Kidney epithelial cell (primary cell): Measurements from ENCODE around the gene YWHAG. TPM values are rescaled to one million over a fixed set of nuclear protein-coding genes. Genes with fewer than 3 reads are reported as not detected.
A peak's percentile ranks its signal among the peaks of the same experiment; 100 is the strongest.
"Not testable (repeated sequence)": the region's sequence is repeated elsewhere in the genome, so short reads cannot be mapped to it uniquely, and the experiment has no call there.

ENCODE experiments used
- DNase-seq: peaks from one replicate; pipeline ENCODE4 v3.0.0-alpha.2; 2010; ENCODE audit warnings: low read depth
- H3K27me3 ChIP-seq: 2 replicates; pipeline ENCODE4 v1.6.0; 2011; ENCODE audit warnings: low read length; ENCODE audit not compliant: control insufficient read depth, insufficient read depth
- H3K36me3 ChIP-seq: 2 replicates; pipeline ENCODE4 v1.5.1; 2011; ENCODE audit warnings: low read length; ENCODE audit not compliant: control insufficient read depth, insufficient read depth
- H3K4me3 ChIP-seq: 2 replicates; pipeline ENCODE4 v1.5.1; 2011; ENCODE audit warnings: low read depth, mild to moderate bottlenecking, control low read depth, low read length
- total RNA-seq: library from RNA; depleted of rRNA; stranded (reverse); fragments of >200 nt; gene quantifications from 2 replicates; pipeline ENCODE4 v1.2.3, GENCODE V29; 2015
- TF ChIP-seq, protein P1 (sequence below): IDR thresholded peaks from 2 replicates; pipeline ENCODE4 v1.5.1; 2011; ENCODE audit warnings: mild to moderate bottlenecking, moderate library complexity, low read length, control low read depth, inconsistent platforms; ENCODE audit not compliant: insufficient read depth, poor library complexity, severe bottlenecking

YWHAG gene
- total RNA-seq, 1 donor from 2014 or later: 115 TPM

DNA sequence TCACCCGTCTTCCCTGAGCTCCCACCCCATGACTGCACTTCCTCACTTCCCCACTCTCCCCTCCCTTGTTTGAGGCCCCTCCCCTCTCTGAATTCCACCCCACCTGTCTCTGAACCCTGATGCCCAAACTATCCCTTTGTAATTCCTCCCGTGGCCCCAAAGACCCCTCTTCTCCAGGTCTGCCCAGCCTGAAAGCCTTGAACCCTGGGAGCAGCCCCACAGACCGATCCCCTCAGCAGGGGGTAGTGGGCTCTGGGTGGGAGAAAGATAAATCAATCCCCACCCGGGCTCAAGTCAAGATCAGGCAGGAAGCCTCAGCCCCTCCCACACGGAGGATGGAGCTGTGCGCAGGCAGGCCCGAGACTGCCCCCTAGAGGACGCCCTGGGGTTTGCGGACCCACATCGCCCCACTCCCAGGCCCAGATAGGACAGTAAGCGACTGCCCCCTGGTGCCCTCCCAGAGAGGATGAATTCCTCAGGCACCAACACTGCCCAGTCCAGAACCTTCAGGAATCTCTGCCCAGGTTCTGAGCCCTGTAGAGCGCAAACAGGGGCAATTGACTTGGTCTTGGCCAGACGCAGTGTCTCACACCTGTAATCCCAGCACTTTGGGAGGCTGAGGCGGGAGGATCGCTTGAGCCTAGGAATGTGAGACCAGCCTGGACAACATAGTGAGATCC is 44.6 kb downstream of the YWHAG start:
- Histone ChIP-seq H3K4me3 (no peak overlapping the region), H3K36me3 (no peaks in the 10 kb centered on the region), H3K27me3 (no peaks in the 10 kb centered on the region)
- DNase-seq: peak; percentile 63
- TF ChIP-seq, protein P1, sequence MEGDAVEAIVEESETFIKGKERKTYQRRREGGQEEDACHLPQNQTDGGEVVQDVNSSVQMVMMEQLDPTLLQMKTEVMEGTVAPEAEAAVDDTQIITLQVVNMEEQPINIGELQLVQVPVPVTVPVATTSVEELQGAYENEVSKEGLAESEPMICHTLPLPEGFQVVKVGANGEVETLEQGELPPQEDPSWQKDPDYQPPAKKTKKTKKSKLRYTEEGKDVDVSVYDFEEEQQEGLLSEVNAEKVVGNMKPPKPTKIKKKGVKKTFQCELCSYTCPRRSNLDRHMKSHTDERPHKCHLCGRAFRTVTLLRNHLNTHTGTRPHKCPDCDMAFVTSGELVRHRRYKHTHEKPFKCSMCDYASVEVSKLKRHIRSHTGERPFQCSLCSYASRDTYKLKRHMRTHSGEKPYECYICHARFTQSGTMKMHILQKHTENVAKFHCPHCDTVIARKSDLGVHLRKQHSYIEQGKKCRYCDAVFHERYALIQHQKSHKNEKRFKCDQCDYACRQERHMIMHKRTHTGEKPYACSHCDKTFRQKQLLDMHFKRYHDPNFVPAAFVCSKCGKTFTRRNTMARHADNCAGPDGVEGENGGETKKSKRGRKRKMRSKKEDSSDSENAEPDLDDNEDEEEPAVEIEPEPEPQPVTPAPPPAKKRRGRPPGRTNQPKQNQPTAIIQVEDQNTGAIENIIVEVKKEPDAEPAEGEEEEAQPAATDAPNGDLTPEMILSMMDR: peak; percentile 100

DNA sequence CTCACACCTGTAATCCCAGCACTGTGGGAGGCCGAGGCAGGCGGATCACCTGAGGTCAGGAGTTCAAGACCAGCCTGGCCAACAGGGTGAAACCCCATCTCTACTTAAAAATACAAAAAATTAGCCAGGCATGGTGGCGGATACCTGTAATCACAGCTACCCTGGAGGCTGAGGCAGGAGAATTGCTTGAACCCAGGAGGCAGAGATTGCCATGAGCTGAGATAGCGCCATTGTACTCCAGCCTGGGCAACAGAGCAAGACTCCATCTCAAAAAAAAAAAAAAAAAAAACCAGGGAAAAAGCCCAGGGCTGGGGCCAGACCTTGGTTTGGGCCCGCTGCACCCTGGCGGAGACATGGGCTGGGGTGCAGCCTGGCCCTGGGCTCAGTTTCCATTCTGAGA is 47.0 kb downstream of the YWHAG start:
- H3K27me3 ChIP-seq, H3K4me3 ChIP-seq, H3K36me3 ChIP-seq, DNase-seq: not testable (repeated sequence)

DNA sequence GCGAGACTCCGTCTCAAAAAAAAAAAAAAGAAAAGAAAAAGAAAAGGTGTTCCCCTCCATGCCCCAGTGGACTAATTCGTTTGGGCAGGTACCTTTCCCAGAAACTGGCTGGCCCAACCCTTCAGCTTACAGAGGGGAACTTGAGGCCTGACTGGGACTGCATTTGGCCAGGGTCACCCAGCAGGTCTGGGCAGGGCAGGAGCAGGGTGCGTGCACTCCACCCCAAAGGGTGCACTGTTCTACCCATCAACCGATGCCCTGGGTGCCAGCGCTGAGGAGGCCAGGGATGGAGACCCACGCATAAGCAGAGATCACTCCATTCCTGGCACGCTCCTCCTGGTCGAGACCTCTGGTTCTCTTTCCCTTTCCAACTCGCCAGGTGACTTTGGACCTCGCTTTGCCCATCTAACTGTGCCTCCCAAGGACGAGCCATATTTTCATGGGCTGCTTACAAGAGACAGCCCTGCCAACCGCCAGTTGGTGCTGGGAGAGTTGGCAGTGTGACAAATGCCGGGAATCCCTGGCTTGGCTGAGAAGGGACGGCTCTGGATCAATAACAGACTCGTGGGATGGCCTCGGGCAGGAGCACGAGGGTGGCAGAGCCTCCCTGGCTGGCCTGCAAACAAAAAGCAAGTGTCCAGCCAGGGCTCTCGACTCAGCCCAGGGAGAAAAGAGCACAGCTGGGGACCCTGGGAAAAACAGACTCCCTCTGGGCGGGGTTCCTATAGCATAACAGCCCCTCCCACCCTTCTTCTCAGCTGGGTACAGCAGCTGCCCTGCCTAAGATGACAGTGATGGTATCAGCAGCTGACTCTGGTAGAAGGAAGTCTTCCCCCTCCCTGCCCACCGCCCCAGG is 48.5 kb downstream of the YWHAG start:
- no peak overlapping the region for H3K4me3 ChIP-seq
- TF ChIP-seq, protein P1: no peak
- DNase-seq: no peak
- no peaks in the 10 kb centered on the region for H3K36me3 ChIP-seq
- H3K27me3 ChIP-seq: no peaks in the 10 kb centered on the region

DNA sequence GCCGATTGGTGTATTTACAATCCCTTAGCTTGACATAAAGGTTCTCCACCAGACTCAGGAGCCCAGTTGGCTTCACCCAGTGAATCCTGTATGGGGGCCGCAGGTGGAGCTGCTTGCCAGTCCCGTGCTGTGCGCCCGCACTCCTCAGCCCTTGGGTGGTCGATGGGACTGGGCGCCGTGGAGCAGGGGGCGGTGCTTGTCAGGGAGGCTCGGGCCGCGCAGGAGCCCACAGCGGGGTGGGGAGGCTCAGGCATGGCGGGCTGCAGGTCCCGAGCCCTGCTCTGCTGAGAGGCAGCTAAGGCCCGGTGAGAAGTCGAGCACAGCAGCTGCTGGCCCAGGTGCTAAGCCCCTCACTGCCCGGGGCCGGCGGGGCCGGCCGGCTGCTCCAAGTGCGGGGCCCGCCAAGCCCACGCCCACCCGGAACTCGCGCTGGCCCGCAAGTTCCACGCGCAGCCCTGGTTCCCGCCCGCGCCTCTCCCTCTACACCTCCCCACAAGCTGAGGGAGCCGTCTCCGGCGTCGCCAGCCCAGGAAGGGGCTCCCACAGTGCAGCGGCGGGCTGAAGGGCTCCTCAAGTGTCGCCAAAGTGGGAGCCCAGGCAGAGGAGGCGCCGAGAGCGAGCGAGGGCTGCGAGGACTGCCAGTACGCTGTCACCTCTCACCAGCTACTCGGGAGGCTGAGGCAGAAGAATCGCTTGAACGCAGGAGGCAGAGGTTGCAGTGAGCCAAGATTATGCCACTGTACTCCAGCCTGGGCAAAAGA is 49.3 kb downstream of the YWHAG start:
- H3K27me3 ChIP-seq, H3K36me3 ChIP-seq, DNase-seq, H3K4me3 ChIP-seq: not testable (repeated sequence)

DNA sequence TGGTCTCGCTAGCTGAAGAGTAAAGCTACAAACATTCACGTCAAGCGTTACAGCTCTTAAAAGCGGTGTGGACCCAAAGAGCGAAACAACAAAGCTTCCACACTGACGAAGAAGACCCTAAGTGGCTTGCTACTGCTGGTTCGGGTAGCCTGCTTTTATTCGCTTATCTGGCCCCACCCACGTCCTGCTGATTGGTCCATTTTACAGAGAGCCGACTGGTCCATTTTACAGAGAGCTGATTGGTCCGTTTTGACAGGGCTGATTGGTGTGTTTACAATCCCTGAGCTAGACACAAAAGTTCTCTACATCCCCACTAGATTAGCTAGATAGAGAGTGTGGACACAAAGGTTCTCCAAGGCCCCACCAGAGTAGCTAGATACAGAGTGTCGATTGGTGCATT is 49.9 kb downstream of the YWHAG start:
- H3K27me3 ChIP-seq, H3K4me3 ChIP-seq, DNase-seq, H3K36me3 ChIP-seq: not testable (repeated sequence)

DNA sequence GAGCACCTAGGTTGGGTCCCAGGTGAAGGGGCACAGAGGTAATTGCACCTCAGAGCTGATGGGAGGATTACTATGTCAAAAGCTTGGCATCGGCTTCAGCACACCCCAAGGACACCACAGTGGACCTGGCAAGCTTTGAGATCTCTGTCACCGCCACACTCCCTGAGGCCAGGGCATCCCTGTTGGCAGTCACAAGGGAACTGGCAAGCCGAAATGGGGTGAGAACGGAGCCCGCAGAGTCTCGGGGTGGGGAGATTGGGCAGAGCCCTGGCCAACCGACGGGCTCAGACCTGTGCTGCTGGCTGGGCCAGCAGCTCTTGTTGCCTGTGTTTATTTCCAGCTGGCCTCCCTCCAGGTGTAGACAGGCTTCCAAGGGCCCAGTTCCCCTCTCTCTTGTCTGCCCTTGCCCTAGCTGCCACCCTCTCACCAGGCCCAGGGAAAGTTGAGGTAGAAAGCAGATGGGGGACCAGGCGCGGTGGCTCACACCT is 53.9 kb downstream of the YWHAG start:
- Histone ChIP-seq H3K36me3 (no peaks in the 10 kb centered on the region), H3K4me3 (no peak overlapping the region), H3K27me3 (no peaks in the 10 kb centered on the region)
- DNase-seq: no peak
- TF ChIP-seq, protein P1: no peak
